Endothelial cell of umbilical vein (primary cell): ENCODE measurements around the gene PIK3C3. TPM values are rescaled to one million over a fixed set of nuclear protein-coding genes. Genes with fewer than 3 reads are reported as not detected.

Experiments
- BruUV-seq: library from RNA; stranded (reverse); fragments of 400-500 nt; replicated peaks from 2 replicates; lab custom pipeline; 2021; lab: Mats Ljungman, UMichigan
- CTCF ChIA-PET: fragments of 300-600, 350-600 bp; sonication (Branson Sonifier 250); formaldehyde crosslinking; loops from one replicate; lab custom pipeline; 2021; ENCODE audit warnings: antibody characterized with exemption, inconsistent platforms; lab: Charles Lee
- POLR2A ChIA-PET: fragments of 300-600, 350-600 bp; sonication (Branson Sonifier 250); formaldehyde crosslinking; loops from one replicate; lab custom pipeline; 2021; ENCODE audit warnings: antibody characterized with exemption, inconsistent platforms; lab: Charles Lee
- DNase-seq: peaks from one replicate; pipeline ENCODE4 v3.0.0-alpha.2; 2011; ENCODE audit warnings: low read depth, low spot score
- FAIRE-seq: peaks from 2 replicates; lab custom pipeline; 2011; peaks lifted over from hg19 to GRCh38; lab: Jason Lieb, UNC
- H2AFZ ChIP-seq: 2 replicates; pipeline ENCODE4 v1.6.0; 2012; ENCODE audit warnings: low read depth, low read length, control low read depth, inconsistent platforms
- H3K27ac ChIP-seq: 2 replicates; pipeline ENCODE4 v1.5.1; 2011; ENCODE audit warnings: low read depth, mild to moderate bottlenecking, control low read depth, low read length, moderate library complexity; ENCODE audit not compliant: insufficient read depth
- H3K27me3 ChIP-seq, 2 experiments: 2 replicates each; pipeline versions ENCODE4 v1.6.0 to v1.6.1; 2011; ENCODE audit warnings: low read length in 2 of 2, mixed read lengths in 1 of 2; ENCODE audit not compliant: control insufficient read depth in 2 of 2, insufficient read depth in 2 of 2
- H3K36me3 ChIP-seq, 2 experiments: 2 replicates in 1 of 2; 3 replicates in 1 of 2; pipeline ENCODE4 v1.5.1; 2011; ENCODE audit warnings: low read length in 2 of 2, mild to moderate bottlenecking in 1 of 2, moderate library complexity in 1 of 2; ENCODE audit not compliant: control insufficient read depth in 2 of 2, insufficient read depth in 2 of 2; ENCODE audit errors: extremely low read depth in 1 of 2
- H3K4me1 ChIP-seq: 3 replicates; pipeline ENCODE4 v1.5.1; 2011; ENCODE audit warnings: mild to moderate bottlenecking, low read length; ENCODE audit not compliant: control insufficient read depth, insufficient read depth; ENCODE audit errors: extremely low read depth
- H3K4me2 ChIP-seq: 2 replicates; pipeline ENCODE4 v1.6.1; 2011; ENCODE audit warnings: low read length, control low read depth, mixed read lengths; ENCODE audit not compliant: insufficient read depth
- H3K4me3 ChIP-seq, 3 experiments: fragments of 200-600 bp in 1 of 3; sonication (generic), shearing (Covaris generic) in 1 of 3; replicated peaks in 1 of 3; 2 replicates each; pipeline ENCODE4 v1.5.1; 2011 to 2016; ENCODE audit warnings: control low read depth in 3 of 3, low read length in 3 of 3, mild to moderate bottlenecking in 2 of 3, inconsistent platforms in 1 of 3, low read depth in 1 of 3, moderate library complexity in 1 of 3; ENCODE audit not compliant: insufficient read depth in 1 of 3
- H3K79me2 ChIP-seq: 2 replicates; pipeline ENCODE4 v1.6.0; 2012; ENCODE audit warnings: low read length, inconsistent platforms; ENCODE audit not compliant: control insufficient read depth, insufficient read depth
- H3K9ac ChIP-seq: replicated peaks from 2 replicates; pipeline ENCODE3; 2011; ENCODE audit warnings: low read length, control low read depth; ENCODE audit not compliant: insufficient read depth; ENCODE audit errors: extremely low read depth
- H3K9me1 ChIP-seq: replicated peaks from 3 replicates; pipeline ENCODE4 v1.6.0; 2011; ENCODE audit warnings: mild to moderate bottlenecking, low read length; ENCODE audit not compliant: control insufficient read depth, insufficient read depth; ENCODE audit errors: extremely low read depth
- H3K9me3 ChIP-seq: replicated peaks from 2 replicates; pipeline ENCODE4 v1.5.1; 2012; ENCODE audit warnings: low read length, inconsistent platforms; ENCODE audit not compliant: control insufficient read depth, insufficient read depth
- H4K20me1 ChIP-seq: replicated peaks from 2 replicates; pipeline ENCODE3; 2011; ENCODE audit warnings: mild to moderate bottlenecking, low read length; ENCODE audit not compliant: control insufficient read depth, insufficient read depth; ENCODE audit errors: extremely low read depth
- CTCF ChIP-seq, 2 donors: IDR thresholded peaks; 1 replicate in 1 of 2; 2 replicates in 1 of 2; pipeline ENCODE4 v1.5.1; 2011; ENCODE audit warnings: low read length in 2 of 2, mild to moderate bottlenecking in 2 of 2, moderate library complexity in 2 of 2, control low read depth in 1 of 2, inconsistent platforms in 1 of 2, low read depth in 1 of 2; ENCODE audit not compliant: insufficient read depth in 1 of 2; ENCODE audit errors: extremely low read depth in 1 of 2
- EZH2 ChIP-seq: IDR thresholded peaks from 2 replicates; pipeline ENCODE4 v1.6.1; 2012; ENCODE audit warnings: borderline replicate concordance, low read depth, mild to moderate bottlenecking, moderate library complexity, low read length, inconsistent platforms; ENCODE audit not compliant: severe bottlenecking
- FOS ChIP-seq: IDR thresholded peaks from 2 replicates; pipeline ENCODE4 v1.6.1; 2011; ENCODE audit warnings: mild to moderate bottlenecking, low read length, moderate library complexity, borderline replicate concordance; ENCODE audit not compliant: insufficient read depth
- GATA2 ChIP-seq: IDR thresholded peaks from 2 replicates; pipeline ENCODE4 v1.7.0; 2011; ENCODE audit warnings: low read depth, mild to moderate bottlenecking, moderate library complexity, mixed read lengths, low read length; ENCODE audit not compliant: insufficient read length, insufficient read depth
- JUN ChIP-seq: IDR thresholded peaks from 2 replicates; pipeline ENCODE4 v1.6.1; 2011; ENCODE audit warnings: borderline replicate concordance, low read depth; ENCODE audit not compliant: insufficient read length, insufficient read depth
- MAX ChIP-seq: IDR thresholded peaks from 2 replicates; pipeline ENCODE4 v1.6.1; 2011; ENCODE audit not compliant: insufficient read depth, insufficient read length
- MYC ChIP-seq: IDR thresholded peaks from one replicate; pipeline ENCODE4 v1.6.1; 2011; ENCODE audit warnings: mild to moderate bottlenecking, low read depth, low read length
- POLR2A ChIP-seq: IDR thresholded peaks from 2 replicates; pipeline ENCODE4 v1.6.1; 2012; ENCODE audit warnings: low read depth, mild to moderate bottlenecking, control low read depth, low read length
- POLR2AphosphoS5 ChIP-seq: IDR thresholded peaks from 2 replicates; pipeline ENCODE4 v1.6.1; 2012; ENCODE audit warnings: low read depth, mild to moderate bottlenecking, control low read depth, low read length, moderate library complexity; ENCODE audit not compliant: insufficient read depth
- dilution Hi-C: fragments of 300-500 bp; cut with MboI; formaldehyde crosslinking; loops from one replicate; pipeline ENCODE4 v1.15.0; 2019; ENCODE audit warnings: low sequenced_read_pairs; ENCODE audit not compliant: extremely low pct_ligation_motif_present
- intact Hi-C: fragments of 100-400 bp; cut with micrococcal nuclease; formaldehyde crosslinking; loops from one replicate; pipeline ENCODE4 v1.10.0; 2022
- polyA plus RNA-seq, 4 experiments: library from polyadenylated mRNA; depleted of rRNA in 3 of 4; stranded (reverse) in 3 of 4; unstranded in 1 of 4; fragments of >200 nt; gene quantifications; 2 replicates each; pipeline versions ENCODE4 v1.2.1 to v1.2.3, GENCODE V29; 2011 to 2012; ENCODE audit warnings: missing spikeins in 1 of 4
- total RNA-seq: library from RNA; stranded (reverse); gene quantifications from 2 replicates; pipeline ENCODE4 v1.2.3, GENCODE V29; 2021

The PIK3C3 gene
- total and polyA plus RNA-seq, 2 donors (not counting 3 experiments of a cell fraction or from before 2014, with no cell fraction given) = 19.5 to 47.3 TPM

- peaks cover 16% of the 10 kb centered on the region for H3K4me1 ChIP-seq
- no TSS peak for BruUV-seq
- H3K79me2 ChIP-seq = peaks cover 2% of the 10 kb centered on the region
- POLR2A ChIA-PET = no interaction called here
- CTCF ChIA-PET = interaction anchor here (1.5 kb wide), 1 partner anchor 67 kb away, joined by 3 read pairs; no protein-coding TSS in a partner anchor
- no peaks in the 10 kb centered on the region for H3K27me3 ChIP-seq
- peaks cover 0 to 4% of the 10 kb centered on the region in 2 experiments for H3K36me3 ChIP-seq
- FAIRE-seq (no peak), DNase-seq (no peak)
- H3K4me3 ChIP-seq = no peak overlapping the region
- dilution Hi-C loops = no loop called here
- H3K9ac ChIP-seq = no peak overlapping the region
- no peaks in the 10 kb centered on the region for H3K9me3 ChIP-seq
- TF ChIP-seq FOS (no peak), GATA2 (no peak), JUN (no peak), MYC (no peak), CTCF (IDR thresholded peaks at IDR 0.05; ENCODE audit: extremely low read depth in 1 of 2, insufficient read depth in 1 of 2, low read depth in 1 of 2, low read length in 2 of 2) (no peak), POLR2A (no peak), MAX (no peak), POLR2AphosphoS5 (no peak), EZH2 (no peak)
- H3K27ac ChIP-seq = no peak overlapping the region
- intact Hi-C loops = no loop called here
- no peak overlapping the region for H3K4me2 ChIP-seq
- no peaks in the 10 kb centered on the region for H3K9me1 ChIP-seq
- no peaks in the 10 kb centered on the region for H4K20me1 ChIP-seq
- no peak overlapping the region for H2AFZ ChIP-seq
Measured at GRCh38 chr18:41985914-41986313, 30.9 kb downstream of the PIK3C3 start.
